ENCODE results near the gene VKORC1.
A peak's percentile ranks its signal among the peaks of the same experiment; 100 is the strongest.
"Not testable (repeated sequence)": the region's sequence is repeated elsewhere in the genome, so short reads cannot be mapped to it uniquely, and the experiment has no call there.

Gene VKORC1

GRCh38 chr16:31094424-31095120 lies at the start of gene VKORC1:
Gene VKORC1, minus strand, starts transcription at chr16:31094797. Its CDS starts 68 bp downstream, at chr16:31094729.
- DNase-seq (ENCODE audit: low read depth, low spot score), result peak; percentile 88

- DNase-seq (ENCODE audit: low read depth, low spot score), result no peak
These were observed 49.1 kb upstream of the VKORC1 start for GRCh38 chr16:31143694-31144148.

DNA sequence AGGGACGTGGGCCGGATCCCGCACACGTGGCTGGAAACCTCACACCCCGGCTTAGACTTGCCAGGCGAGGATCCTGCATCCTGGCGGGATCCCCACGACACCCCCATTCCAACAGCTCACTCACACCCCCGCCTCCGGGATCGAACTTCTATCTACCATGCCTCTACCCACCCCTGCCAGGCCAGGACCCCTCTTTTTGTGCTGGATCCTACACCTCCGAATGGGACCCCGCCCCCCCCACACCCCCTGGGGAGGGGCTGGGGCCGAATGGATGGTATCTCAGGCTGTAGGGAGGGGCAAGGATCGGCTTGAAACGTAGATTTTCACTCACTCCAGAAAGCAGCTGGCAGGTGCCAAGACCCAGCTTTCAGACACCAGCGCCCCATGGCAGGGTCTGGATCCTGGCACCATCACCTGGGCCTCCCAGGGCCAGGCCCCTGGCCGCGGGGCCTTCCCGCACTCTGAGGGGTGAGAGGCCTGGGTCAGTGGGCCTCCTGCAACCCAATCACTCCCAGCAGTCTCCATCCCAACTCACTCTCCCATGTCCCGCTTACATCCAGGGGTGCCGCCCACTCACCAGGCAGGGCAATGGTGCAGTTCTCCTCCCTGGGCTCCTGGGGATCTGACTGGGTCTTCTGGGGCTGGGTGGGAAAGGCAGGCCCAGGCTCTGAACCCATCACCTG lies 48.6 kb upstream of the VKORC1 start:
- DNase-seq (ENCODE audit: low read depth, low spot score), result no peak

DNA sequence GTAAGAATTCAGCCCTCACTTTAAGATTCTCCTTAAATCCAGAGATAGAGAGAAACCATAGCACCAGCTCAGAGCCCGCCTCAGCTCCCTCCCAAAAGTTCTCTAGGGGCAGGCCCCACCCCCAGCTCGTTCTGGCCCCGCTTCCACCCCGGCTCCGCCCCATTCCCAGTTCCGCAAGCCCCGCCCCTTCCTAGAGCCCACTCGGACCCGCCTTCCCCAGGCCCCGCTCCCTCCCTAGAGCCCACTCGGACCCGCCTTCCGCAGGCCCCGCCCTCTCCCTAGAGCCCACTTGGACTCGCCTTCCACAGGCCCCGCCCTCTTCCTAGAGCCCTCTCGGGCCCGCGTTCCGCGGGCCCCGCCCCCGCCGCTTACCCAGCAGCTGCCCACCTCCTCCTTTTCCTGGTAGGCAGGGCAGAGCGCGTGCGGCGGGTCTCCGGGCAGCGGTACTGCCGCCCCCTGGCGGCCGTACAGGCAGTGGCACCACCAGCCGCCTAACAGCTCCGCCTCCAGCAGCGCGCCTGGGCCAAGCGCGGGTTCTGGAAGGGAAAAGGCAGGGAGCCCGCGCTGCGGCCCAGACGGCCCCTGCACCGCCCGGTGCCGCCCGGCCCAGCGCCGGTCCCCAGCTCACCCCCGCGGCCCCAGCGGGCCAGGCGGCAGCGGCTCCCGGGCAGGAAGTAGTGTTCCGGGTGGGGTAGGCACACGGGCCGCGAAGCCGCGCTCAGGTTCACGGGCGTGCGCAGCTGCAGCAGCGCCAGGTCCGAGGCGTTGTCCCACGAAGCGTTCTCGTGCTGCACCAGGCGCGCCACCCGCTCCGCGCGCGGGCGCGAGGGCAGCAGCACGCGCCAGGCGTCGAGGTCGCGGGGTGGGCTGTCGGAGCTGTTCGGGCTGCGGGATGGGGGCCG lies 47.8 kb upstream of the VKORC1 start:
- DNase-seq (ENCODE audit: low read depth, low spot score), result peak; percentile 96

DNA sequence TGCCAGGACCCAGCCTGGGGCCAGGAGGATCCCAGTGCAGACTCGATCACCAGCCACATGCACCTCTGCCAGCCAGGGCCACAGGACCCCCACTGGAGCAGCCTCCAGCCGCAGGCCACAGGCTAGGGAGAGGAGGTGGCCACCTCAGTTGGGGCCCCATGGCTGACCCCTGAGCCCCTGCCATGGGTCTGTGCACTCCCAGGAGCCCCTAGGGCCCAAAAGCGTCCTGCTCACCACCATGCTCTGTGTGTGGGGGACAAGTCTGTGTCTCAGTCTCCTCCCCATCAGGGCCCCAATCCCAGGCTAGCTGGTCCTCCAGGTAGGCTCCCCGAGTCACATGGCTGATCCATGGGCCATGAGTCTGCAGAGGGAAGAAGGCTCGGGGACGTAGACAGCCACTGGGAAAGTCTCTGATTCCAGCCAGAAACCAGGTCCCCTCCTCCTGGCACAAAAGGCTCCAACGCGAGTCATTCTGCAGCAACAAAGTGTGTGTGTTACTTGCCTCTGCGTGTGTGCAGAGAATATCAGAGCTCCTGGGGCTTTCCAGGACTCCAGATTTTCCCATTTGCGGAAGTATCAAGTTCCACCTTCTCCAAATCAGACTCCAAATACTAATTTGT lies 47.0 kb upstream of the VKORC1 start:
- no peak for DNase-seq (ENCODE audit: low read depth, low spot score)

- DNase-seq (ENCODE audit: low read depth, low spot score), result not testable (repeated sequence)
These were observed 46.5 kb upstream of the VKORC1 start for GRCh38 chr16:31141071-31141469.

- no peak for DNase-seq (ENCODE audit: low read depth, low spot score)
These were observed 44.3 kb upstream of the VKORC1 start for GRCh38 chr16:31138621-31139578.

DNA sequence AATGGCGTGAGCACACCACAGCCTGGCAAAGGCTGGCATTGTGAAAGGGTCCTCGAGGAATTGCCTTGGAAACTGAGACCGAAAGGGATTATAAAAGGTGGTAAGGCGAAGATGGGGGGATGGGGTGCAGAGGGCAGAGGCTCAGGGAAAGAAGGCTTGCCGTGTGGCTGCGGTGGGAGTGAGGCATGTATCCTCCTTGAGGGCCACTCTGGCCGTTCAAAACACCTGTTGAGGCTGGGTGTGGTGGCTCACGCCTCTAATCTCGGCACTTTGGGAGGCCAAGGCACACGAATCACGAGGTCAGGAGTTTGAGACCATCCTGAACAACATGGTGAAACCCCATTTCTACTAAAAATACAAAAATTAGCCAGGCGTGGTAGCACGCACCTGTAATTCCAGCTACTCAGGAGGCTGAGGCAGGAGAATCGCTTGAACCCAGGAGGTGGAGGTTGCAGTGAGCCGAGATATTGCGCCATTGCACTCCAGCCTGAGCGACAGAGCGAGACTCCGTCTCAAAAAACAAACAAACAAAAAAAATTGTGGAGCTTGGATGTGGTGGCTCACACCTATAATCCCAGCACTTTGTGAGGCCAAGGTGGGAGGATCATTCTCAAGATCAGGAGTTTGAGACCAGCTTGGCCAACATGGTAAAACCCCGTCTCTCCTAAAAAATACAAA lies 42.4 kb upstream of the VKORC1 start:
- DNase-seq (ENCODE audit: low read depth, low spot score), result not testable (repeated sequence)

- no peak for DNase-seq (ENCODE audit: low read depth, low spot score)
These were observed 41.7 kb upstream of the VKORC1 start for GRCh38 chr16:31136287-31136662.

DNA sequence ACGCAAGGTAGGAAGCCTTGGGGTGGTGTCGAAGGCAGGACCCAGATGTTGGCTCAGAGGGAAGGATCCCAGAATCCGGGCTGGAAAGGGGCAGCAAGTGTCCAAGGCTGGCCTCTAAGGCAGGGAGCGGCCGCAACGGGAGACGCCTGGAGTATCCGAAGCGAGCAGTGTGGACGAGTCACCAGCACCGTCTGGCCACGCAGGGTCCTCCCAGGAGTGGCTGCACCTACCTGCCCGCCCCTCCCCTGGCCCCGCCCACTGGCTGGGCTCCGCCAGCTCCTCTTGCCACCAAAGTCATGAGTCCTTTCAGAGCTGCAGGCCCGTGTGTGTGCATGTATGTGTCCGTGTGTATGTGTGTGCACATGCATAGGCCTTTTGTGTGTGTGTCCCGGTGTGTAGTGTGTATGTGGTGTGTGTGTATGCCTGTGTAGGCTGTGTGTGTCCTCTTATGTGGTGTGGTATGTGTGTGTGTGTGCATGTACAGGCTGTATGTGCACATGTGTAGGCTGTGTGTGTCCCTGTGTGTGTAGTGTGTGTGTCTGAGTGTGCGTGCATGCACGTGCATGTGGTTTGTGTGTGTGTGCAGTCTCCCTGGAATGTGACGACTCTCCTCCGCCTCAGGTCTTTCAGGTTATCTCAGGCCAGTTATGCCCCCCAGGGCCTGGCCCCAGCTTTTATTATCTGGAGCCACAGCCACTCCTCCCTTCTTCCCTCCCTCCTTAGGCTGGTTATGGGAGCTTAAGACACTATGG lies 41.1 kb upstream of the VKORC1 start, which contains the start of gene PRSS8:
Gene PRSS8, minus strand, starts transcription at position 193 of the 752 bp plus-strand sequence. CDS start 229 bp downstream, outside the sequence.
- no peak for DNase-seq (ENCODE audit: low read depth, low spot score)

- DNase-seq (ENCODE audit: low read depth, low spot score), result no peak
These were observed 40.3 kb upstream of the VKORC1 start for GRCh38 chr16:31134625-31135534.

GRCh38 chr16:31134091-31134571 lies 39.5 kb upstream of the VKORC1 start:
- DNase-seq (ENCODE audit: low read depth, low spot score), result no peak

DNA sequence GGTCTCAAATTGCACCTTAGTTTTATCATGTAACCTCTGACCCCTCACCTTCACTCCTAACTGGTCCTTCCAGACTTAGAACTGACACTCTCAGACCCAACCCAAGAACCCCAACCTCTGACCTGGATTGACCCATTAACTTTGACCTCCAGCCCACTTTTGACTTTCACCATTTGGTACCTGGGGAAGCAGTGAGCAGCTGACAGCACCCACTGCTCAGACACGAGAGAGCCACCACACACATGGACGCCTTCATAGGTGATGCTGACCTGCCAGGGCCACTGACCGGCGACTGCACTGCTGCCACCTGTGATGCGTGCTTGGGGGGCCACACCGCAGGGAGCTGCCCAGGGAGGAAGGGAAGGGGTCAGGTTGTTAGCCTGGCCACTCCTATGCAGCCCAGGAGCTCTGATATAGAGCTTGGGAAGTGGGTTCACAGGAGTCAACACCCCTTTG lies 38.5 kb upstream of the VKORC1 start:
- no peak for DNase-seq (ENCODE audit: low read depth, low spot score)

DNA sequence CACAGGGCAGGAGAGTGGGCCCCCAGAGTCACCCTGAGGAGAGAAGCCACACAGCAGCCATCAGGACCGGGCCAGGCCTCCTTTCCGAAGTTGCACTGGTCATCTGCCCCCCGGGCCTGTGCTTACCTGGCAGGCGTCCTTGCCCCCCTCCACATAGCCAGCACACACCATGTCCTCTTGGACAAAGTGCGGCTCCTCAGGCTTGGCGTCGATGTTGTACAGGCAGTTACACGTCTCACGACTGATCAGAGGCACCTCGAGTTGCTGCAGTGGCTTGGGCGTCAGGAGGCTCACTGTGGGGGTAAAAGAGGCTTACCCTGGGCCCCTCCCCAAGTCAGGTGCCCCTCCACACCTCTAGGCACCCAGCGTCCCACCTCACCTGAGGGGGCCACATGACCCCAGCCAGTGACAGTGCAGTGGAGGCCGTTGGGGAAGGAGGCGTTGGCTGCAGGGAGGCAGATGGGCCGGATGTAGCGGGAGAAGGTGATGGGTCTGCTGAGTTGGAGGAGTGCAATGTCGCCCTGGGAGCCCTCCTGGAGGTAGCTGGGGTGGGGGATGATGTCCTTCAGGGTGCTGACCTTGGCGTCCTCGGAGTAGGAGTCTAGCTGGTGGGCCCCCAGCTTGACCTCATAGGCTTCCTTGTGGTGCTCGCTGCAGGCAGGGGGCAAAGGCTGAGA lies 37.8 kb upstream of the VKORC1 start:
- DNase-seq (ENCODE audit: low read depth, low spot score), result no peak

- DNase-seq (ENCODE audit: low read depth, low spot score), result no peak
These were observed 37.3 kb upstream of the VKORC1 start for GRCh38 chr16:31131841-31132271.

DNA sequence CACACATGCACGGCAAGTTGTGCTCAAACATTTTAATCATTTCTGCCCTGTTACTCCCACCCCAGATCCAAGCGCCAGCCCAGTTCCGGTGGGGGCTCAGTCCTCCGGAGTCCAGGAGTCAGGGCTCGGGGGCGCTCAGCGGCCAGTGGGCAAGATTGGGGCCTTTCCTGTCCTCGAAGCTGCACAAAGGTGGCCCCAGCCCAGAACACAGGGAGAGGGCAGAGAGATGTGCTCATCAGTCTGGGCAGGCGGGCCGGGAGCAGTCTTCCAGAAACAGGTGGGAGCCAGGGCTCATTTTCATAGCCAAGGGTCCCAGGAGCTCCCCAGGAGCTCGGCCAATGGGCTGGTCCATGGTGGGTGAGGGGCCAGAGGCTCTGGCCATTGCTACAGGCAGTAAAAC lies 36.8 kb upstream of the VKORC1 start:
- no peak for DNase-seq (ENCODE audit: low read depth, low spot score)

DNA sequence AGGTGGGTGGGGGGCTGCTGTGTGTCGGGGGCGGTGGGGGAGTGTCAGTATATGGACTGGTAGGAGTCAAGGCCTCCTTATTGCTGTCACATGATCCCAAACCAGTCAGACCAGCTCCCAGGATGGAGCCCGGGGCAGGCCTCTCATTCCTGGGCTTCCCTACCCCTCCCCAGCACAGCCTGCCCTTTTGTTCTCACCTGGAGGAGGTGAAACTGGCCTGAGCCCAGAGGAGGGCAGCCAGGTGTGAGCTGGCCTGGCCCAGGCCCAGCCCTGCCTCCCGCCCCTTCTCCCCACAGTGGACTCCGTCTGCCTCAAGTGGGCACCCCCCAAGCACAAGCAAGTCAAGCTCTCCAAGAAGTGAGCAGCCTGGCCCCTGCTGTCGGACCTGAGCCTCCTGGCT lies 36.3 kb upstream of the VKORC1 start:
- DNase-seq (ENCODE audit: low read depth, low spot score), result no peak

All from brain pericyte (primary cell).